Calu3 (cell line): ENCODE data around the gene TASOR2. TPM values are rescaled to one million over a fixed set of nuclear protein-coding genes. Genes with fewer than 3 reads are reported as not detected.

Experiments used
- BruUV-seq: library from RNA; stranded (reverse); fragments of 400-500 nt; replicated peaks from 2 replicates; lab custom pipeline; 2021; lab: Mats Ljungman, UMichigan
- CTCF ChIA-PET: fragments of 300-600 bp; sonication (Branson Sonifier 250); formaldehyde crosslinking; loops from one replicate; lab custom pipeline; 2022; ENCODE audit warnings: antibody characterized with exemption; lab: Charles Lee
- DNase-seq: peaks from one replicate; pipeline ENCODE4 v3.0.0; 2022
- H3K27ac Mint-ChIP-seq: one replicate; pipeline ENCODE4 v1.8.0; 2022; ENCODE audit warnings: mixed read lengths; ENCODE audit not compliant: unreplicated experiment
- H3K27me3 Mint-ChIP-seq: one replicate; pipeline ENCODE4 v1.8.0; 2022; ENCODE audit warnings: mixed read lengths; ENCODE audit not compliant: unreplicated experiment
- H3K36me3 Mint-ChIP-seq: one replicate; pipeline ENCODE4 v1.8.0; 2022; ENCODE audit warnings: mild to moderate bottlenecking, moderate library complexity, mixed read lengths; ENCODE audit not compliant: insufficient read depth, unreplicated experiment
- H3K4me1 Mint-ChIP-seq: one replicate; pipeline ENCODE4 v1.8.0; 2022; ENCODE audit warnings: mild to moderate bottlenecking, low read depth, mixed read lengths; ENCODE audit not compliant: unreplicated experiment
- H3K4me3 Mint-ChIP-seq: one replicate; pipeline ENCODE4 v1.8.0; 2022; ENCODE audit warnings: mild to moderate bottlenecking, low read depth, moderate library complexity, mixed read lengths; ENCODE audit not compliant: unreplicated experiment
- H3K9me3 Mint-ChIP-seq: one replicate; pipeline ENCODE4 v1.8.0; 2022; ENCODE audit warnings: low read depth, mixed read lengths; ENCODE audit not compliant: unreplicated experiment
- CTCF ChIP-seq: fragments of 200-600 bp; IDR thresholded peaks from one replicate; pipeline ENCODE4 v1.8.0; 2022; ENCODE audit warnings: antibody characterized with exemption; ENCODE audit not compliant: unreplicated experiment
- intact Hi-C: fragments of 100-400 bp; cut with micrococcal nuclease; formaldehyde crosslinking; loops from one replicate; pipeline ENCODE4 v1.10.0; 2022; ENCODE audit not compliant: unreplicated experiment
- total RNA-seq: library from RNA; stranded (reverse); gene quantifications from 2 replicates; pipeline ENCODE4 v1.2.3, GENCODE V29; 2022

Gene TASOR2
- total RNA-seq, 1 experiment from 2014 or later, result 88.9 TPM

GRCh38 chr10:5708356-5708755, 23.7 kb downstream of the TASOR2 start:
- CTCF ChIA-PET, result interaction anchor here (0.6 kb wide), 1 partner anchor 20 kb away, joined by 4 read pairs; no protein-coding TSS in a partner anchor
- DNase-seq, result no peak
- H3K27me3 Mint-ChIP-seq, result no peaks in the 10 kb centered on the region
- no peak overlapping the region for H3K27ac Mint-ChIP-seq
- H3K9me3 Mint-ChIP-seq, result peaks cover 2% of the 10 kb centered on the region
- H3K4me3 Mint-ChIP-seq, result no peak overlapping the region
- intact Hi-C loops, result loop anchor here (2.0 kb wide), 1 partner anchor 16 kb away; no protein-coding TSS in a partner anchor
- no peaks in the 10 kb centered on the region for H3K36me3 Mint-ChIP-seq
- BruUV-seq, result no TSS peak
- TF ChIP-seq CTCF, result no peak
- peaks cover 28% of the 10 kb centered on the region for H3K4me1 Mint-ChIP-seq

- TF ChIP-seq CTCF, result no peak
- Mint-ChIP-seq H3K4me1 (peaks cover 33% of the 10 kb centered on the region), H3K36me3 (no peaks in the 10 kb centered on the region), H3K27ac (no peak overlapping the region), H3K9me3 (peaks cover 2% of the 10 kb centered on the region), H3K4me3 (no peak overlapping the region), H3K27me3 (no peaks in the 10 kb centered on the region)
- CTCF ChIA-PET, result interaction anchor here (0.7 kb wide), 1 partner anchor 65 kb away, joined by 3 read pairs; no protein-coding TSS in a partner anchor
- intact Hi-C loops, result loop anchor here (2.0 kb wide), 1 partner anchor 17 kb away; no protein-coding TSS in a partner anchor
- no peak for DNase-seq
- BruUV-seq, result no TSS peak
These were observed 25.2 kb downstream of the TASOR2 start for GRCh38 chr10:5709865-5710264.

GRCh38 chr10:5710859-5711258, 26.2 kb downstream of the TASOR2 start:
- TF ChIP-seq CTCF, result no peak
- intact Hi-C loops, result no loop called here
- no TSS peak for BruUV-seq
- no peak for DNase-seq
- CTCF ChIA-PET, result interaction anchor here (1.1 kb wide), 1 partner anchor 8 kb away, joined by 3 read pairs; no protein-coding TSS in a partner anchor
- Mint-ChIP-seq H3K27ac (no peak overlapping the region), H3K36me3 (no peaks in the 10 kb centered on the region), H3K4me3 (no peak overlapping the region), H3K4me1 (peaks cover 39% of the 10 kb centered on the region), H3K27me3 (no peaks in the 10 kb centered on the region), H3K9me3 (peaks cover 2% of the 10 kb centered on the region)

GRCh38 chr10:5711642-5712041, 27.0 kb downstream of the TASOR2 start:
- intact Hi-C loops, result no loop called here
- peaks cover 2% of the 10 kb centered on the region for H3K9me3 Mint-ChIP-seq
- no peaks in the 10 kb centered on the region for H3K36me3 Mint-ChIP-seq
- DNase-seq, result no peak
- peak overlapping the region; percentile 25 for H3K27ac Mint-ChIP-seq
- CTCF ChIA-PET, result interaction anchor here (0.6 to 1.1 kb wide), 3 partner anchors 9 to 898 kb away, joined by 3 to 7 read pairs (median 6); no protein-coding TSS in a partner anchor
- no TSS peak for BruUV-seq
- peaks cover 39% of the 10 kb centered on the region for H3K4me1 Mint-ChIP-seq
- TF ChIP-seq CTCF, result no peak
- no peak overlapping the region for H3K4me3 Mint-ChIP-seq
- no peaks in the 10 kb centered on the region for H3K27me3 Mint-ChIP-seq
